ENCODE results near the gene APOBEC3C. TPM values are rescaled to one million over a fixed set of nuclear protein-coding genes. Genes with fewer than 3 reads are reported as not detected.

The APOBEC3C gene
- total and polyA plus RNA-seq, 2 experiments from 2014 or later, result 7.0 to 49.2 TPM

DNA sequence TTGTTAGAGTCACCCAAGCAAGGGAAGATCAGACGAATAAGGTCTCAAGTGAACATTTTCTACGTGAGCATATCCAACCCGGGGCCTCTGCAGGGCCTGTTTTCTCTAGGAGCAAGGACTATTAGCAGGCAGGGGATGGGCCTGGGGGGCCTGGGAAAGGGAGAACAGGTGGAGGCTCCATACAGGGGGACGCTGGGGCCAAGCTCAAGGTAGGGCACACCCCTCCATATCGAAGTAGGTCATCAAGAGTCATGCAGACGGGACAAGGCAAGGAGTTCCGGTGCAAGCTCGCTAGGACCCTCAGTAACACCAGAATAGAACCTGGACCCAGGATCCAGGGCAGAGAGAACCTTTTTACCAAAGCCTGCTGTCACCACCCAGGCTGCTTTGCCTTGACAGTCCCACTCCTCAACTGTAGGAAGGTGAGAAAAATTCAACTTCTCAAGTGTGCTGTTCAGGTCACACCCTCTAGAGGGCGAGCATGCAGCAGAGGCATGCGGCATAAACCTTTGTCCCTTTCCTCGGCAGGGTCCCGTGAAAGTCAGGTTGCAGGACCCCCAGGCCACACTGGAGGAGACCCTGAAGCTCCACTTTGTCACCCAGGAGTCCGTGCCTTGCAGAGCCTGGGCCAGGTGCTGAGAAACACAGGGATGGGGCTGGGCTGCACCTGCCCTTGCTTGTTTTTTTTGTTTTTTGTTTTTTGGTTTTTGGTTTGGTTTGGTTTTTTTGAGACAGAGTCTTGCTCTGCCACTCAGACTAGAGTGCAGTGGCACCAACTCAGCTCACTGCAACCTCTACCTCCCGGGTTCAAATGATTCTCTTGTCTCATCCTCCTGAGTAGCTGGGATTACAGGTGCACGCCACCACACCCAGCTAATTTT is 40.5 kb upstream of the APOBEC3C start:
- Mint-ChIP-seq H3K9me3 (peaks cover 43% of the 10 kb centered on the region), H3K27ac (no peak overlapping the region), H3K4me1 (no peaks in the 10 kb centered on the region; the same call in 2 of the 3 replicates), H3K36me3 (ENCODE audit: low read depth) (peaks cover 29% of the 10 kb centered on the region; the same call in 2 of the 3 replicates), H3K27me3 (ENCODE audit: insufficient read depth, low read depth, poor library complexity) (peaks cover 10% of the 10 kb centered on the region), H3K4me3 (no peak overlapping the region)
- Histone ChIP-seq H3K36me3 (ENCODE audit: insufficient read depth) (peaks cover 6% of the 10 kb centered on the region; the same call in 1 of the 2 replicates), H3K27ac (ENCODE audit: low read depth) (no peak overlapping the region), H3K4me2 (no peak overlapping the region), H3F3A (replicated peaks; ENCODE audit: low read depth) (no peaks in the 10 kb centered on the region), H3K4me3 (no peak overlapping the region), H3K4me1 (ENCODE audit: insufficient read depth) (no peaks in the 10 kb centered on the region), H3K9me2 (ENCODE audit: insufficient read depth) (no peaks in the 10 kb centered on the region), H2AFZ (peak overlapping the region; percentile 79), H4K20me1 (replicated peaks; ENCODE audit: insufficient read depth) (no peaks in the 10 kb centered on the region), H3K27me3 (ENCODE audit: insufficient read depth) (no peaks in the 10 kb centered on the region), H3K79me2 (replicated peaks; ENCODE audit: insufficient read depth) (no peaks in the 10 kb centered on the region)
- DNase-seq (ENCODE audit: low spot score), result peak; percentile 88
- ATAC-seq, result peak; percentile 96
- TF ChIP-seq EZH2phosphoT487 (IDR thresholded peaks at IDR 0.05; ENCODE audit: unreplicated experiment) (no peak), POLR2AphosphoS5 (IDR thresholded peaks at IDR 0.05; ENCODE audit: low read depth) (no peak)
- TF ChIP-seq, protein P1, sequence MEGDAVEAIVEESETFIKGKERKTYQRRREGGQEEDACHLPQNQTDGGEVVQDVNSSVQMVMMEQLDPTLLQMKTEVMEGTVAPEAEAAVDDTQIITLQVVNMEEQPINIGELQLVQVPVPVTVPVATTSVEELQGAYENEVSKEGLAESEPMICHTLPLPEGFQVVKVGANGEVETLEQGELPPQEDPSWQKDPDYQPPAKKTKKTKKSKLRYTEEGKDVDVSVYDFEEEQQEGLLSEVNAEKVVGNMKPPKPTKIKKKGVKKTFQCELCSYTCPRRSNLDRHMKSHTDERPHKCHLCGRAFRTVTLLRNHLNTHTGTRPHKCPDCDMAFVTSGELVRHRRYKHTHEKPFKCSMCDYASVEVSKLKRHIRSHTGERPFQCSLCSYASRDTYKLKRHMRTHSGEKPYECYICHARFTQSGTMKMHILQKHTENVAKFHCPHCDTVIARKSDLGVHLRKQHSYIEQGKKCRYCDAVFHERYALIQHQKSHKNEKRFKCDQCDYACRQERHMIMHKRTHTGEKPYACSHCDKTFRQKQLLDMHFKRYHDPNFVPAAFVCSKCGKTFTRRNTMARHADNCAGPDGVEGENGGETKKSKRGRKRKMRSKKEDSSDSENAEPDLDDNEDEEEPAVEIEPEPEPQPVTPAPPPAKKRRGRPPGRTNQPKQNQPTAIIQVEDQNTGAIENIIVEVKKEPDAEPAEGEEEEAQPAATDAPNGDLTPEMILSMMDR (conservative IDR thresholded peaks at IDR 0.05; ENCODE audit: low read depth in 2 of 2), result peak; percentile 85 to 95

DNA sequence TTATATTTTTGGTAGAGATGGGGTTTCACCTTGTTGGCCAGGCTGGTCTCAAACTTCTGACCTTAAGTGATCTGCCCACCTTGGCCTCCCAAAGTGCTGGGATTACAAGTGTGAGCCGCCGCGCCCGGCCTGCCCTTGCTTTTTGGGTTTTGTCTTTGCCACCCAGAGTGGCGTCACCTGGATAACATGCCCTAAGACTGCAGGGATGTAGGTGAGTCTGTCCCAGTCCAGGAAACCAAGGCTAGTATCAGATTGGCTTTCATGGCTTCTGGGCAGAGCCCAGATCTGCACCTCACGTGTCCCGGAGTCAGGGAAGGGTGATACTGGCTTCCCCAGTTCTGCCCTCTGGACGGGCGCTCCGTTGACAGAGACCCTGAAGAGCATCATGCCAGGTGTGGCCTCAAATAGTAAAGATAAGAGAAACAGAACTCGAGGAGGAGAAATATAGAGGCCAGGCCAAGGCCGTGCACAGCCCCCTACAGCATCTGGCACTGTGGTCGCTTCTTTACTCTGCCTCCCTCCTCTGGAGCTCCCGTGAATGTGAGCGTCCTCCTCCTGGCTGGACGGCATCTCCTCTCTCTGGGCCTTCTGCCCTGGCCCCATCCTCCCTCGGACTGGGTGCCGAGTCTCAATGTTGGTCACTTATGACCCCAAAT is 39.8 kb upstream of the APOBEC3C start:
- Mint-ChIP-seq H3K27me3 (ENCODE audit: insufficient read depth, low read depth, poor library complexity) (peaks cover 10% of the 10 kb centered on the region), H3K4me3 (no peak overlapping the region), H3K4me1 (no peaks in the 10 kb centered on the region; the same call in 2 of the 3 replicates), H3K9me3 (peaks cover 46% of the 10 kb centered on the region), H3K27ac (no peak overlapping the region), H3K36me3 (ENCODE audit: low read depth) (peaks cover 29% of the 10 kb centered on the region; the same call in 2 of the 3 replicates)
- Histone ChIP-seq H3K4me1 (ENCODE audit: insufficient read depth) (no peaks in the 10 kb centered on the region), H4K20me1 (replicated peaks; ENCODE audit: insufficient read depth) (no peaks in the 10 kb centered on the region), H3K79me2 (replicated peaks; ENCODE audit: insufficient read depth) (no peaks in the 10 kb centered on the region), H3K4me2 (no peak overlapping the region), H3K36me3 (ENCODE audit: insufficient read depth) (peaks cover 6% of the 10 kb centered on the region; the same call in 1 of the 2 replicates), H2AFZ (peak overlapping the region; percentile 79), H3K27ac (ENCODE audit: low read depth) (no peak overlapping the region), H3K27me3 (ENCODE audit: insufficient read depth) (no peaks in the 10 kb centered on the region), H3K4me3 (no peak overlapping the region), H3K9me2 (ENCODE audit: insufficient read depth) (no peaks in the 10 kb centered on the region), H3F3A (replicated peaks; ENCODE audit: low read depth) (no peaks in the 10 kb centered on the region)
- no peak for DNase-seq (ENCODE audit: low spot score)
- TF ChIP-seq POLR2AphosphoS5 (IDR thresholded peaks at IDR 0.05; ENCODE audit: low read depth), result no peak
- TF ChIP-seq JUNB (IDR thresholded peaks at IDR 0.05; ENCODE audit: unreplicated experiment), result no peak
- TF ChIP-seq EZH2 (IDR thresholded peaks at IDR 0.05; ENCODE audit: low read depth, unreplicated experiment), result no peak
- TF ChIP-seq STAT1 (IDR thresholded peaks at IDR 0.05; ENCODE audit: unreplicated experiment), result no peak
- TF ChIP-seq, protein P2, sequence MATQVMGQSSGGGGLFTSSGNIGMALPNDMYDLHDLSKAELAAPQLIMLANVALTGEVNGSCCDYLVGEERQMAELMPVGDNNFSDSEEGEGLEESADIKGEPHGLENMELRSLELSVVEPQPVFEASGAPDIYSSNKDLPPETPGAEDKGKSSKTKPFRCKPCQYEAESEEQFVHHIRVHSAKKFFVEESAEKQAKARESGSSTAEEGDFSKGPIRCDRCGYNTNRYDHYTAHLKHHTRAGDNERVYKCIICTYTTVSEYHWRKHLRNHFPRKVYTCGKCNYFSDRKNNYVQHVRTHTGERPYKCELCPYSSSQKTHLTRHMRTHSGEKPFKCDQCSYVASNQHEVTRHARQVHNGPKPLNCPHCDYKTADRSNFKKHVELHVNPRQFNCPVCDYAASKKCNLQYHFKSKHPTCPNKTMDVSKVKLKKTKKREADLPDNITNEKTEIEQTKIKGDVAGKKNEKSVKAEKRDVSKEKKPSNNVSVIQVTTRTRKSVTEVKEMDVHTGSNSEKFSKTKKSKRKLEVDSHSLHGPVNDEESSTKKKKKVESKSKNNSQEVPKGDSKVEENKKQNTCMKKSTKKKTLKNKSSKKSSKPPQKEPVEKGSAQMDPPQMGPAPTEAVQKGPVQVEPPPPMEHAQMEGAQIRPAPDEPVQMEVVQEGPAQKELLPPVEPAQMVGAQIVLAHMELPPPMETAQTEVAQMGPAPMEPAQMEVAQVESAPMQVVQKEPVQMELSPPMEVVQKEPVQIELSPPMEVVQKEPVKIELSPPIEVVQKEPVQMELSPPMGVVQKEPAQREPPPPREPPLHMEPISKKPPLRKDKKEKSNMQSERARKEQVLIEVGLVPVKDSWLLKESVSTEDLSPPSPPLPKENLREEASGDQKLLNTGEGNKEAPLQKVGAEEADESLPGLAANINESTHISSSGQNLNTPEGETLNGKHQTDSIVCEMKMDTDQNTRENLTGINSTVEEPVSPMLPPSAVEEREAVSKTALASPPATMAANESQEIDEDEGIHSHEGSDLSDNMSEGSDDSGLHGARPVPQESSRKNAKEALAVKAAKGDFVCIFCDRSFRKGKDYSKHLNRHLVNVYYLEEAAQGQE (IDR thresholded peaks at IDR 0.05; ENCODE audit: unreplicated experiment), result no peak
- TF ChIP-seq EZH2phosphoT487 (IDR thresholded peaks at IDR 0.05; ENCODE audit: unreplicated experiment), result no peak
- no peak for TF ChIP-seq ZNF114 (CRISPR knock-in tag; IDR thresholded peaks at IDR 0.05)
- no peak for TF ChIP-seq NANOG (IDR thresholded peaks at IDR 0.05; ENCODE audit: borderline replicate concordance)
- TF ChIP-seq ETS1 (IDR thresholded peaks at IDR 0.05), result no peak
- TF ChIP-seq, protein P1 (conservative IDR thresholded peaks at IDR 0.05; ENCODE audit: low read depth in 2 of 2), result no peak
- no peak for TF ChIP-seq CREB1 (CRISPR knock-in tag; IDR thresholded peaks at IDR 0.05; ENCODE audit: low read depth)
- peak; percentile 17; the same call in 1 of the 3 replicates for ATAC-seq

Measured in GM23338 (cell line).